Uterus (tissue), 2 donors: ENCODE measurements around the gene CC2D2A.

Experiments used
- POLR2A ChIP-seq, 2 donors: fragments of 450-650 bp; IDR thresholded peaks; one replicate each; pipeline ENCODE4 v1.6.1; 2016; ENCODE audit warnings: antibody characterized with exemption in 2 of 2, mild to moderate bottlenecking in 1 of 2, moderate library complexity in 1 of 2
- TF ChIP-seq, protein P1 (sequence below), 4 experiments: fragments of 200-600 bp in 2 of 4; fragments of 450-650 bp in 2 of 4; sonication (generic) in 2 of 4; IDR thresholded peaks; one replicate each; pipeline ENCODE4 v1.5.1; 2016 to 2019; ENCODE audit warnings: antibody characterized with exemption in 4 of 4, mild to moderate bottlenecking in 2 of 4, moderate library complexity in 1 of 4

DNA sequence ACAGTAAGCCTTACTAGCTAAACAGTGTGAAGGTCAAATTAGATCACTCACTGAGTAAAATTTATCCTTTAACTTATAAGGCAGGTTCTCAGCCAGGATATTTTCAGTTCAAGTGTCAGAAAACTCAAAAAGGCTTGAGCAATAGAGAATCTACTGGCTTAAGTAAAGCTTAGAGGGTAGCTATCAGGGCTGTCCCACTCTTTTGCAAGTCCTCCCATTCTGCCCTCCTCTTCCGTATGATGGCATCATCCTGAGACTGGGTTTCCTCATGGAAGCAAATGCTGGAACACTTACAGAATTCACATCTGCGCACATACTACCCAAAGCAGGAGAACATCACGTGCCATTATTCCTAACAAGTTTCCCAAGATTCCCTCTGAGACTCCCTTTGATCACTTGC is 130.5 kb downstream of the CC2D2A start:
- TF ChIP-seq, protein P1, sequence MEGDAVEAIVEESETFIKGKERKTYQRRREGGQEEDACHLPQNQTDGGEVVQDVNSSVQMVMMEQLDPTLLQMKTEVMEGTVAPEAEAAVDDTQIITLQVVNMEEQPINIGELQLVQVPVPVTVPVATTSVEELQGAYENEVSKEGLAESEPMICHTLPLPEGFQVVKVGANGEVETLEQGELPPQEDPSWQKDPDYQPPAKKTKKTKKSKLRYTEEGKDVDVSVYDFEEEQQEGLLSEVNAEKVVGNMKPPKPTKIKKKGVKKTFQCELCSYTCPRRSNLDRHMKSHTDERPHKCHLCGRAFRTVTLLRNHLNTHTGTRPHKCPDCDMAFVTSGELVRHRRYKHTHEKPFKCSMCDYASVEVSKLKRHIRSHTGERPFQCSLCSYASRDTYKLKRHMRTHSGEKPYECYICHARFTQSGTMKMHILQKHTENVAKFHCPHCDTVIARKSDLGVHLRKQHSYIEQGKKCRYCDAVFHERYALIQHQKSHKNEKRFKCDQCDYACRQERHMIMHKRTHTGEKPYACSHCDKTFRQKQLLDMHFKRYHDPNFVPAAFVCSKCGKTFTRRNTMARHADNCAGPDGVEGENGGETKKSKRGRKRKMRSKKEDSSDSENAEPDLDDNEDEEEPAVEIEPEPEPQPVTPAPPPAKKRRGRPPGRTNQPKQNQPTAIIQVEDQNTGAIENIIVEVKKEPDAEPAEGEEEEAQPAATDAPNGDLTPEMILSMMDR (IDR thresholded peaks at IDR 0.05), result no peak
- TF ChIP-seq POLR2A (IDR thresholded peaks at IDR 0.05), result no peak
